ENCODE measurements around the gene PLAC1. TPM values are rescaled to one million over a fixed set of nuclear protein-coding genes. Genes with fewer than 3 reads are reported as not detected.

Gene PLAC1
- total and polyA plus RNA-seq, 2 experiments from 2014 or later = 0.93 to 2.9 TPM

GRCh38 chrX:134538316-134538715 is 120.0 kb downstream of the PLAC1 start:
- Histone ChIP-seq H3K79me2 (no peaks in the 10 kb centered on the region), H3K4me1 (ENCODE audit: insufficient read depth) (peaks cover 7% of the 10 kb centered on the region), H3K27me3 (no peaks in the 10 kb centered on the region), H3K36me3 (replicated peaks; ENCODE audit: insufficient read depth, low read depth) (no peaks in the 10 kb centered on the region), H4K20me1 (ENCODE audit: insufficient read depth, poor library complexity, severe bottlenecking) (no peaks in the 10 kb centered on the region), H2AFZ (no peak overlapping the region), H3K27ac (peak overlapping the region; percentile 94), H3K9me2 (replicated peaks; ENCODE audit: insufficient read depth) (no peaks in the 10 kb centered on the region), H3K4me3 (no peak overlapping the region), H3K4me2 (no peak overlapping the region), H3K9me3 (ENCODE audit: low read depth) (no peaks in the 10 kb centered on the region)
- TF ChIP-seq CTCF (IDR thresholded peaks at IDR 0.05; ENCODE audit: poor library complexity) = no peak
- no peak for TF ChIP-seq EZH2 (IDR thresholded peaks at IDR 0.05; ENCODE audit: borderline replicate concordance)
- TF ChIP-seq EZH2phosphoT487 (IDR thresholded peaks at IDR 0.05; ENCODE audit: low read depth, severe bottlenecking, unreplicated experiment) = no peak
- DNase-seq (ENCODE audit: low spot score) = no peak
- 70% methylated on average over 5 of the region's 5 CpGs for WGBS (ENCODE audit: low lambda C conversion rate, missing lambda C conversion rate)

DNA sequence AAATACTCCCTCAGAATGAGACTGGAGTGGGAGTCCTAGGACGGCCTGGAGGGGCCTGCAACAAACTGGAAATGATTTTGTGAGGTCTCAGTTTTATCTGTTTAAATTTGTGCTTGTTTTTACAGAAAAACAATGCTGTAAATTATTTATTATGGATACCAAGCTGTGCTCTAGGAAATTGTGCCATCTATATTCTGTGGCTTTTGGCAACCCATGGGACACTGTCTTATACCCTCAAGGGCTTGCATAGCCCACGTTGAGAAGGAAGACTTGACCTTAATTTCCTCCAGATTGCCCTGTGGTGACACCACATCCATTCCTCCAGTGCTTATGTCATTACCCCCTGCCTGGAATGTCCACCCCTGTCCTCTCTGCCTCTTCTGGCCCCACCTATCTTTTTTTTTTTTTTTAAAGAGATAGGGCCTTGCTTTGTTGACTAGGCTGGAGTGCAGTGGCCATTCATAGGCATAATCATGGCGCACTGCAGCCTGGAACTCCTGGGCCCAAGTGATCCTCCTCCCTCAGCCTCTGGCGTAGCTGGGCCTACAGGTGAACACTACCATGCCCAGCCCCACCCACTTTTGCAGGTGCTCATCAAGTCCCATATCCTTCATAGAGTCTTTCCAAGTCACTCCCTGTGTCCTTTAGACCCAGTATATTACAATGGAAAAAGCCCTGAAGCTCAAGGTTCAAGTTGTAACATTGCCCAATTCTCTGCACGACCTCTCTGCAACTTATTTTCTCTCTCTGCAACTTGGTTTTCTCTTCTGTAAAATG is 120.9 kb downstream of the PLAC1 start:
- Histone ChIP-seq H3K4me2 (peak overlapping the region; percentile 58), H4K20me1 (ENCODE audit: insufficient read depth, poor library complexity, severe bottlenecking) (no peaks in the 10 kb centered on the region), H3K4me1 (ENCODE audit: insufficient read depth) (peaks cover 7% of the 10 kb centered on the region), H3K27ac (peak overlapping the region; percentile 94), H3K9me3 (ENCODE audit: low read depth) (no peaks in the 10 kb centered on the region), H3K79me2 (no peaks in the 10 kb centered on the region), H3K27me3 (no peaks in the 10 kb centered on the region), H3K9me2 (replicated peaks; ENCODE audit: insufficient read depth) (no peaks in the 10 kb centered on the region), H2AFZ (no peak overlapping the region), H3K36me3 (replicated peaks; ENCODE audit: insufficient read depth, low read depth) (no peaks in the 10 kb centered on the region), H3K4me3 (no peak overlapping the region)
- peak; percentile 51 for DNase-seq (ENCODE audit: low spot score)
- TF ChIP-seq CTCF (IDR thresholded peaks at IDR 0.05; ENCODE audit: poor library complexity) = no peak
- TF ChIP-seq EZH2phosphoT487 (IDR thresholded peaks at IDR 0.05; ENCODE audit: low read depth, severe bottlenecking, unreplicated experiment) = no peak
- TF ChIP-seq EZH2 (IDR thresholded peaks at IDR 0.05; ENCODE audit: borderline replicate concordance) = no peak
- WGBS (ENCODE audit: low lambda C conversion rate, missing lambda C conversion rate) = 42% methylated on average over 5 of the region's 5 CpGs

DNA sequence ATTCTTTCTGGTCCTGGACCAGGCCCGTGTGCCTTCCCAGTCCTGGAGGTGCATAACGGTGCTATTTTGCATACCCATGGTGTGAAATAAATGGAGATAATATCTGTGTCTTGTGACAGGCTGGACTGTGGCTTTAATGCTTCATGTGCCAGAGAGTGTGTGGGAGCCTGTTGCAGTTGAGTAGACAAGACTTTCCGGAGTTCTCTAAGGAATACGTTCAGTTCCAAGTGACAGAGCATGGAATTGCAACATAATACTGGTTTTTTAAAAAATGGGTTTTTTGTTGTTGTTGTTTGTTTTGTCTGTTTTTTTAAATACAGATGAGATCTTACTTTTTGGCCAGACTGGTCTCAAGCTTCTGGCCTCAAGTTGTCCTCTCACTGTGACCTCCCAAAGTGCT is 124.3 kb downstream of the PLAC1 start:
- no peak for DNase-seq (ENCODE audit: low spot score)
- Histone ChIP-seq H4K20me1 (ENCODE audit: insufficient read depth, poor library complexity, severe bottlenecking) (no peaks in the 10 kb centered on the region), H3K36me3 (replicated peaks; ENCODE audit: insufficient read depth, low read depth) (no peaks in the 10 kb centered on the region), H2AFZ (no peak overlapping the region), H3K9me3 (ENCODE audit: low read depth) (no peaks in the 10 kb centered on the region), H3K9me2 (replicated peaks; ENCODE audit: insufficient read depth) (no peaks in the 10 kb centered on the region), H3K4me1 (ENCODE audit: insufficient read depth) (peaks cover 7% of the 10 kb centered on the region), H3K4me3 (no peak overlapping the region), H3K27me3 (no peaks in the 10 kb centered on the region), H3K79me2 (no peaks in the 10 kb centered on the region), H3K27ac (no peak overlapping the region), H3K4me2 (no peak overlapping the region)
- 80% methylated on average over 4 of the region's 4 CpGs for WGBS (ENCODE audit: low lambda C conversion rate, missing lambda C conversion rate)
- TF ChIP-seq EZH2 (IDR thresholded peaks at IDR 0.05; ENCODE audit: borderline replicate concordance) (no peak), EZH2phosphoT487 (IDR thresholded peaks at IDR 0.05; ENCODE audit: low read depth, severe bottlenecking, unreplicated experiment) (no peak), CTCF (IDR thresholded peaks at IDR 0.05; ENCODE audit: poor library complexity) (no peak)
